Activated T-cell treated with anti-CD3 and anti-CD28 coated beads for 1 hour (primary cell): ENCODE results near the gene FBXW11.
A peak's percentile ranks its signal among the peaks of the same experiment; 100 is the strongest.

Source experiments
- DNase-seq: peaks from one replicate; pipeline ENCODE4 v3.0.0-alpha.2; 2020; ENCODE audit warnings: low read depth

The FBXW11 gene

DNA sequence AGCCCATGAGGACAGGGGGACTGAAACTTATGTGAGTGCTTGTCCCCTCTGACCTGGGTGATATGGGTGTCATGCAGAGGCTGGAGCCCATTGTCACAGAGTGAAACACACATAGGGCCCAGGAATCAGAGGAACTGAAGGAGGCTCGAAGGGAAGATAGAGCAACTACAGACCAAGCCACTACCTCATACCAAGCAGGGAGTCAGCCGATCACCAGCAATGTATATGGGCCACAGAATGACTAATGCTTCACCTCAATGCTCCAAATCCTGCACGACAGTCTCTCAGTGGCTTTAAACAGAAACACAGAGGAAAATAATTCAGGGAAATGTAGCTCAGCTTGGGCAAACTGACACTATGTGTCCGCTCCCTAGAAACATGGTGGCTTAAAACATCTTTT lies 8.9 kb upstream of the FBXW11 start:
- DNase-seq = no peak

DNA sequence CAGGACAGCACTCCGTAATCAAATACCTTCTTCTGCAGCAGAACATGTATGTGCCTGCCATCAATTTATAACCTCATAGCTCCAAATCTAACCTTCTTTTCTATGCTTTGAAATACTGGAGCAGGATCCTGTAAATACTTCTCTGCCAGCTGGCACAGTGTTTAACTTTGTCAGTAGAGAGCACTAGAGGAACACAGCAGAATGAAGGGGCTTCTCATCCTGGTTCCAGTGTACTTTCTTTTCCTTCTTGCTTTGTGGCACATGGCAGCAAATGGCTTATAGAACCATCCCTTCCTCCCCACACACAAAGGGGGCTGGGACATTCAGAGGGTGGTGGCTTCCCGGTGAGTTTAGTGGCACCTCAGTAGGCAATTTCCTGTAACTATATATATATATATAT lies 3.8 kb upstream of the FBXW11 start:
- DNase-seq = no peak

DNA sequence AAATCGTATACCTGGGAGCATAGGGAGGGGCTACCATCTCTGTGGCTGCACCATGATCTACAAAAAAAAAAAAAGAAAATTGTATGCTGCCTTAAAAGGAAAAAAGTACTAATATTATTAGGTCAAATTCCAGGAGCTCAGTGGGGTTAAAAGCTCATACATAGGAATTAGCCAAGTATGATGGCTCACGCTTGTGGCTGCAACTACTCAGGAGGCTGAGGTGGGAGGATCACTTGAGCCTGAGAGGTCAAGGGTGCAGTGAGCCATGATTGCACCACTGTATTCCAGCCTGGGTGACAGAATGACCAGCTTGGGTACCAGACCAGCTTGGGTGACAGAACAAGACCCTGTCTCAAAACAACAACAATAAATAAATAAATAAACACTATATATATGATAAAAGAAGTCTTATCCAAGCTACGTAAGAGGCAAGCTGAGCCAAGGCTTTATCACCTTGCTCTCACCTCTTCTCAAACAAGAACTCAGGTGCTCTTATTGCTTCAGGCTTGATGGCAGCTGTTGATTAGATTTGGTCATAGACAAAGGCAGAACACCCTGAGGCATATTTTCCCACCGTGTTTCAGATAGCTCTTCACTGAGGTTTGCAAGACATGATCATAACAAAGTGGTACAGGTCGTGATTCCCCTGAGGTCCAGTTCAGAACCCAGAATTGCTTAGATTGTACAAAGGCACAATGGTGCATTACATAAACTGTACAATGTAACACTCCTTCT lies 3.3 kb upstream of the FBXW11 start:
- no peak for DNase-seq

DNA sequence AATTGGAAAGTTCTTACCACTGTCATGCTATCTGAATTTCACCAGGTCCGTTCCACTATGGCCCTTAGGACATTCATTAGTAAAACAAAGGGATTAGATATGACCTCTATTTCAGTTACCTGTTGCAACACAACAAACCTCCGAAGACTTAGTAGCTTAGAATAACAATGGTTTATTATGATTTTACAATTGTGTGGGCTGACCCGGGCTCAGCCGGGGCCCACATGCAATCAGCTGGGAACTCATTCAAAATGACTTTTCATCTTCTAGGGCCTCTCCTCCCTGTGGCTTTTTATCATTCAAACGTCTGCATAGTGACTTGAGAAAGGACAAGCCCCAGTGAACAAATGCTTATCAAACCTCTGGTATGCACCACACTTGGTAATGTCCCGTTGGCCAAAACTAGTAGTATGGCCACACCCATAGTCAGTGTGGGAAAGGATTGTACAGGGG lies 2.3 kb upstream of the FBXW11 start:
- DNase-seq = no peak

DNA sequence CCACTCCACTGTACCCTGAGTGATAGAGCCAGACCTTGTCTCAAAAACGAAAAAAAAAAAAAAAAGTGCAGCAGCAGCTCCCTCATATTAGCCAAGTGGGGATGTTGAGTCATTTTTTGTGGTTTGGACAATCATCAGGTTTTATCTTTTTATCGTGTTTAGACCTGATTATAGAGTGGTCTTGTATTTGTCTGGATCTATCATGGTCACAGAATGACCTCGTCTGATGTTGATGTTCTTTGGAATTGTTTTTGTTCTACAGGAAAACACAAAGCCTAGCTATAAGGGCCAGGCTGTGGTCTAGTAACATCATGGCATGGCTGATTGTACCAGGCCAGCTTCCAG lies 1.6 kb upstream of the FBXW11 start:
- DNase-seq = no peak

DNA sequence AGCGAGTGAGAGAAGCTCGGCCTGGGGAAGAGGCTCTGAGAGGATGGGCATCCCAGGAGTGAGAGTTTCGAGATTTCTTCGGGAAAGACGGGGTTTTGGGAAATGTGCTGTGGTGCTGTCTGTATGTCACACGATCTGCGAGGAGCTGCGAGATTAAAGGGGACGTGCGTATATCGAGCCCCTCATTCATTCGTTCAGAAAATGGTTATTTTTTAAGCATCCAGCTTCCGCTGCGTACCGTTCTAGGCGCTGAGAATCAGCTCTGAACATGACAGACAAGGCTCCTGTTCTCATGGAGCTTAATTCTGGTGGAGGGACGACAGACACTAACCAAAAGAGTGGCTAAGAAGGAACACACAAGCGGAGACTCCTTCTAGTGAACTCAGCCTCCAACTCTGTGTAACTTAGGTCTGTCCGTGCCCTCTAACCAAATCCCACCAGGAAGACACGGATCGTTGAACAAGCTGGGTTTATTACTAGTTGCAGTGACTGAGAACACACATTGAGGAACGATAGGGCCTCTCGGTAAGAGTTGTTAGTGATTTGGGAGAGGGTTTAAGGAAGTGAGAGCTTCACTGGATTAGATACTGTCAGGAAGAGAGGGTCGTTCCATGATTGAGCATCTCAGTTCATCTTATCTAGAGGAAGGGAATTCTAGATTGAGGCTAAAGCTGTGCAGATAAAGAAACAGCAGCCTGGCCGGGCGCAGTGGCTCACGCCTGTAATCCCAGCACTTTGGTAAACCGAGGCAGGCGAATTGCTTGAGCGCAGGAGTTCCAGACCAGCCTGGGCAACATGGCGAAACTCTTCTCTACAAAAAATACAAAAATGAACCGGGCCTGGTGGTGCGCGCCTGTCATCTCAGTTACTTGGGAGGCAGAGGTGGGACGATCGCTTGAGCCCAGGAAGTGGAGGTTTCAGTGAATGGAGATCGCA lies 1.0 kb upstream of the FBXW11 start:
- no peak for DNase-seq

DNA sequence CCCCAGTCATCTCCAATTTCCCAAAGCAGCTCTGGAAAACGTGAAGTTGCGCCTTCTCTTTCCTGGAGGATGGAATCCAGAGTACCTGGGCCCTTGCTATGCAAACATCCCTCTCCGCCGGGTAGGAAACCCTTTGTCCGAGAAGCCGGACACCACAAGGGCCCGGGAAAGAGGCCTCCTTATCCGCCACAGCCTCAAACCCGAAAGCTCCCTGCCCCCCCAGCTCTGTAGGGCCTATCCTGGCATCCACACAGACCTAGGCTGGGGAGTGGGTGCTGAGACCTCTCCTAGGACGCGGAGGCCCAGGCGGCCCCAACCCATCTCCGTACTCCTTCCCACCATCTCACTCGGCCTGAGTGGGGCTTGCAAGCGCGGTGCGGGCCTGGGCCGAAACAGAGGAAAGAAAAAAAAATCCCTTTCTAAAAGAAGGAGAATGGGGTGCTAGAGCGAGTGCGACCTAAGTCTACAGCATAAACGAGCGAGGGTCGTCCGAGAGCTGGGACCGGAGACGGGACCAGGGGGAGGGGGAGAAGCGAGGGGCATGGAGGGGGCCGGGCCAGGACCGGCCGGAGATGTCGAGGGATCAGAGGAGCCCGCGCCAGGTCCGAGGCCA lies 624 bp downstream of the FBXW11 start:
- peak; percentile 16 for DNase-seq

DNA sequence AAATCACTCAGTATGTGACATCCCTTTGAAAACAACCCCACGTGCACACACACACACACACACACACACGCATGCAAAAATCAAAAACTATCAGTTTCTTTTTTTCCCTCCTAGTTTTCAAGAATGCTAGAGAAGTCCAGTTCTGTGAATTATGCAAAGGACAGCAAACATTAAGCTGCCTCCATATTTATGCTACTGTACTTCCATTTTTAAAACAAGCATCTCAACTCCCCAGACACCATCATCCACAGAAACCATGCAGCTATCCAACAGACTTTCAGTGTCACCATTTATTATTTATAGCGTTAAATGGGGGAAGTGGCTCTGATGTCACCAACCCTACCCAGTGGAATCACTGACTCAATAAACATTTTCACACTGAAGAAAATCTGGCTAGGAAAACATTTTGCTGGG lies 1.6 kb downstream of the FBXW11 start:
- DNase-seq = no peak

DNA sequence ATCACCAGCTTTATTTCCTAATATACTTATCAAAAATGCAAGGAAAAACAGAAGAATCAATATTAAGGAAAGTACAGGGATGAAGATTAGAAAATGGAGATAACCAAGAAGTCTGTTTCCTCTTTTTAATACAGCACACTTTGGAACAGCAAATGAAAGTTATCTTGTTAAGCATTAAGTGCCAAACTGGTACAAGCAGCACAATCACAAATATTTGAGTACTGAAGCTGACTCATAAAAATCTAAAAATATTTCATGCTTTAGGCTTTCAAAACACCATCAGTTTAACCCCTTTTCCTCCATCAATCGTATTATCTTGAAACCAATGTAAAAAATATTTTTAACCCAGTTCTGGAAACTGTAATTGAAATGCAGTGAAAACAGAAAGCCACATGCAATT lies 2.7 kb downstream of the FBXW11 start:
- no peak for DNase-seq

DNA sequence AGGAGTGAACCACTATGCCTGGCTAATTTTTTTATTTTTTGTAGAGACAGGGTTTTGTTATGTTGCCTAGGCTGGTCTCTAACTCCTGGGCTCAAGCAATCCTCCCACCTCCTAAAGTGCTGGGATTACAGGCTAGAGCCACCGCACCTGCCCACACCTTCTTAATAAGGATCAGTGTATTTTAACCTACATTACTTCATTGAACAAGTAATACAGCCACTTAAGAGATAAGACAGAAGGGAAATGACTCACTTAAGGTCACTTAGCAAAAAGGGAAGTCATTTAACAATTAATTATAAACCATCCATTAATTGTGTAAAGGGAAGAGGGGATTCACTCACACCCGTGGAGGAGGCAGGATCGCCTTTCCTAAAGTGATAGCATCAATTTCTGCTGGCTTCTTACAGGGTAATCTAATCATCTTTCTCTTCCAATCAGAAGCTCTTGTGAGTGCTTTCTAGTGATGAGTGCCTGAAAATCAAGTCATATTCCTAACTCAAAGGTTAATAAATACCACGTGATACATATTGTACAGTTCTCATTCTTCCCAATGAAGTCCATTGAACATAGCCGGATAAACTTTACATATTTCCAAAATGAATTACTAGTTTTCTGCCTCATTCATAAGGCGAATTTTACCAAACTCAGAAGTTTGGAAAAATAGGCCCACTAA lies 3.5 kb downstream of the FBXW11 start:
- DNase-seq = no peak

DNA sequence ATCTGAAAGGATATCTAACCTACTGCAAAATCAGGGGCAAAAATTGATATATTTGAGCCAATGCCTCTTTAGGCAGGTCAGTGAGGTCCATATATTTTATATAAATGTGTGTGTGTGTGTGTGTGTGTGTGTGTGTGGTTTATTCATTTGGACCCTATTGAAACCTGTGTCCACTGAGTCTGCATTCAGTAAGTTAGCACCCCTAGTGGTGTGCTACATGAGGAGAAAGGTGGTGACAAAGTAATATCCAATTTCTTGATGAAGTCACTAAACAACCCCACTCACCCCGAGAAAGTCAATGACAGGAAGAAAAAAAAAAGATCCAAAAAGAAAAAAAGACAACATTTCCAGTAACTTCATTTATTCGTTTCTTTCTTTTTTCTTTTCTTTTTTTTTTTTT lies 4.1 kb downstream of the FBXW11 start:
- DNase-seq = no peak

DNA sequence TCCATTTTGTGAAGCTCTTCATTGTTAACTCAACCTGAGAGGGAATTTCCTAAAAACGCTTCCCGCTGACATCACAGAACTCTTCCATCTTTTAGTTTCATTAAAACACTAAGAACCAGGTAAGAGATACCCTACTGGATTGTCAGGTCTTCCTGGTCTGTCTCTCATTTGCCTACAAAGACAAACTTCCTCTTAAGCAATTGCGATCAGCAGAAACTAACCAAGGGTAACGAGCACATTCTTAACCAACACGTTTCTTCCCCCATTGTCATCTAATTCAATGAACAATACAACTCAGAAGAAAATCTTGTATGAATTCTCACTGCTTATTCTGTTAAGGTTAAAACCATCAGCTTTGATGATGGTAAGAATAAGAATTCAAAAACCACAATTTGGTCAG lies 6.6 kb downstream of the FBXW11 start:
- no peak for DNase-seq

DNA sequence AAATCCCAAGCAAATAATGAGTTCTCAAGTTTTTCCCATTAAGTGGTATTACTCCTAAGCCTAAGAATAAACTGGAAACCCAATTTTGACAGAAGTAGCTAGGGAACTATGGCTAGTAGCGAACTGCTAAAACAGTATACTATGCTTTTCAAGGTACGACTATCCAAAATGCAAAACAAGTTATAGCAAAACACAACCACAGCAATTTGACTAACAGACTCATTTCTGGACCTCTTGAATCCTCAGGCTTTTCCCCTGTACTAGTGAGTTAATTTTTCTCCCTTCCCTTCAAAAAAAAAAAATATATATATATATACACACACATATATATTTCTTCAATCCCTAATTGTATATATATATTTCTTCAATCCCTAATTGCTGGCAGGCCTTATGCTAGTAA lies 7.3 kb downstream of the FBXW11 start:
- DNase-seq = no peak

DNA sequence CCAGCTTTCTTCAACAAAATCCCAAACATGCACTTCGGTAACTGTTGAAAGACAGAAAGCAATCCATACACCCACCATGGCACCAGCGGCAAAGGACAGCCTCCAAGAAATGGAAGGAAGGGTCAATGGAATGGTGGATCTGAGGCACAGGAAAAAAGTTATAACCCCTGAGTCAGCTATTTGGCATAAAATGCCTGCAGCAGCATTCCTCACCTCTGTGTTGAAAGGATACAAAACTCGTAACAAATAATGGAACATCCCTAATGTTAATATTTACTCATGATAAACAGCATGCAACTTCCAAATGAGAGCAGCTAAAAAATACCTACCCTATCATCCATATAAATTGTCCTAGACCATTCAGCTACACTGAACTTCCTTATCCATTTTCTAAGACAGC lies 9.4 kb downstream of the FBXW11 start:
- DNase-seq = no peak

DNA sequence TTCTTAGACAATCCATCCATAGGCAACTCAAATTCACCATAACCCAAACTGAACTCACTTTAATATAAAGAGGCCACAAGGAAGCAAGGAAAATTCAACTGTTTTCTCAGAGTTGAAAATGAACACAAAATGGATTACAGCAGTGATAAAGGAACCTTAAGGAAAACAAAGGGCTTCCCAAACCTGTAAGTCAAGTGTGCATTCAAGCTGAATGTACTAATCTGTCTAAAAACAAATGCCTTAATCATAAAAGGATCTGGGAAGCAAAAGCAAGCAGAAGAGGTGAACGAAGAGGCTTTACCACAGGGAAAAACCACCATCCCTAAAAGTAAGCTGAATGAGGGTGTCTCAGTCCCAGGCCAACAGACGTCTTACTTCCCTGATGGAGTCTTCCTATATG lies 13.6 kb downstream of the FBXW11 start:
- DNase-seq = no peak

DNA sequence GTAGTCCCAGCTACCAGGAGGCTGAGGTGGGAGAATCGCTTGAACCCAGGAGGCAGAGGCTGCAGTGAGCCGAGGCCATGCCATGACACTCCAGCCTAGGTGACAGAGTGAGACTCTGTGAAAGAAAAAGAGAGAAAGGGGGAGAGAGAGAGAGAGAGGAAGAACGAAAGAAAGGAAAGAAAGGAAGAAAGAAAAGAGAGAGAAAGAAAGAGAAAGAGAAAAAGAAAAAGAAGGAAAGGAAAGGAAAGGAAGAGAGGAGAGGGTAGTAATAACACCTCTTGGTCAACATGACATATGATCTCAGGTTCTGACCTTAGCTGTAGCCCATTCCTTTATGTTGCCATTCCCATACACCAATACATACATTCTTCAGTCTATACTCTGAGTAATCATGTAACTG lies 14.1 kb downstream of the FBXW11 start:
- no peak for DNase-seq

DNA sequence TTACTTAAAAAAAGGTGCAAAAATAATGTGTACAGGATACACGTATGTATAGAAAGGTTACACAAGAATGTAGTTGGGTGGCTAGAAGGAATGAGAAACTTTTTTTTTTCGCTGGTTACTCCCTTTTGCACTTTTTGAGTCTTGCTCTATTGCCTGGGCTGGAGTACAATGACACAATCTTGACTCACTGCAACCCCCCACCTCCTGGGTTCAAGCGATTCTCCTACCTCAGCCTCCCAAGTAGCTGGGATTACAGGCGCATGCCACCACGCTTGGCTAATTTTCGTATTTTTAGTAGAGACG lies 15.8 kb downstream of the FBXW11 start:
- no peak for DNase-seq

DNA sequence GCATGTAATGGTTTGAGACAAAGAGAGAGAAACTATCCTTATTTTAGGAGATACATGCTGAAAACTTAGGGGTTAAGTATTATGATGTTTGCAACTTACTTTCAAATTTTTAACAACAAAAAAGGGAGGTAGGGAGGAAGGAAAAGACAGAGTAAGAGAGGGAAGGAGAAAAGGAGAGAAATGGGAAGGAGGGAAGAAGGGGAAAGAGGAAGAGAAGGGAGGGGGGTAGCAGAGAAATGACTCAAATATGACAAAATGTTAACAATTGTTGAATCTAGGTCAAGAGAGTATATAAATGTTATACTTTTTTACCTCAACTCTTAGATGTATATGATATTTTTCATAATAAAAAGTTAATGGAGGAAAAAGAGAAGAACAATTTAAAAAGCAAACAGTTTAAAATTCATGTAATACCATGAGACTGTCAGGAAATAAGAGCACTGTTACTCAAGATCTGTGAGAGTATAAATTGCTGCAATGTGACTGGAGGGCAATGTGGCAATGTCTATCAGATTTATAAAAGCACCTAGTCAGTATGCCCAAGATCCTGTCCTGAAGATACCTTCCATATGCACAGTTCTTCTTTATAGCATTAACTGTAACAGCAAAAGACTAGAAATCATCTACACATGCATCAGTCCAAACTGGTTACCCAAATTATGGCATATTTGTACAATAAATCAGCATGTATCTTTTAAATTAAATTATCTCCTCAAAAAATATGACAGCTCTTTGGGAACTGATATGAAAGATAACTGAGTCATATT lies 16.3 kb downstream of the FBXW11 start:
- no peak for DNase-seq

DNA sequence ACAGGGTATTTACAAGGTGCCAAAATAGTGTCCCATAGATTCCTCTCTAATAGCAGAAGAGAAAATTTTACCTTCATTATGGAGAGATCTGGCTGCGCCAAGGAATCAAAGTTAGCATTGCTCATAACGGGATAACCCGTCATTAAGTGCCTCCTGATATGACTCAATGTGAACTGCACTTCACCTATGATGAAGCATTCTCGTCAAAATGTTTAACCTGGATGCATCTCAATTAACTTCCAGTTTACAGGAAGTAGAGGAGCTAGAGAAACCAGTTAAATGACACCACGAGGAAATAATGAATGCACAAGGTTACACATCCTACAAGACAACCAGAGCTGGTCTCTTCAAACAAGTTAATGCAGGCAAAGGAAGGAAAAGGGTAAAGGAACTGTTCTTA lies 17.2 kb downstream of the FBXW11 start:
- no peak for DNase-seq

DNA sequence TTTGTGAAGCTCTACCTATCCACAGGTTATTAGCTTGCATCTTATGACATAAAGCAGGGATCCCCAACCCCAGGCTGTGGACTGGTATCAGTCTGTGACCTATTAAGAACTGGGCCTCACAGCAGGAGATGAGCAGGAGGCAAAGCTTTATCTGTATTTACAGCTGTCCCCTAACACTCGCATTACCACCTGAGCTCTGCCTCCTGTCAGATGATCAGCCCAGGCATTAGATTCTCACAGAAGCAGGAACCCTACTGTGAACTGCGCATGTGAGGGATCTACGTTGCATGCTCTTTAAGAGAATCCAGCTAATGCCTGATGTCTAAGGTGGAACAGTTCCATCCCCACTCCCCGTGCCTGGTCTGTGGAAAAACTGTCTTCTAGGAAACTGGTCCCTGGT lies 19.7 kb downstream of the FBXW11 start:
- DNase-seq = no peak

DNA sequence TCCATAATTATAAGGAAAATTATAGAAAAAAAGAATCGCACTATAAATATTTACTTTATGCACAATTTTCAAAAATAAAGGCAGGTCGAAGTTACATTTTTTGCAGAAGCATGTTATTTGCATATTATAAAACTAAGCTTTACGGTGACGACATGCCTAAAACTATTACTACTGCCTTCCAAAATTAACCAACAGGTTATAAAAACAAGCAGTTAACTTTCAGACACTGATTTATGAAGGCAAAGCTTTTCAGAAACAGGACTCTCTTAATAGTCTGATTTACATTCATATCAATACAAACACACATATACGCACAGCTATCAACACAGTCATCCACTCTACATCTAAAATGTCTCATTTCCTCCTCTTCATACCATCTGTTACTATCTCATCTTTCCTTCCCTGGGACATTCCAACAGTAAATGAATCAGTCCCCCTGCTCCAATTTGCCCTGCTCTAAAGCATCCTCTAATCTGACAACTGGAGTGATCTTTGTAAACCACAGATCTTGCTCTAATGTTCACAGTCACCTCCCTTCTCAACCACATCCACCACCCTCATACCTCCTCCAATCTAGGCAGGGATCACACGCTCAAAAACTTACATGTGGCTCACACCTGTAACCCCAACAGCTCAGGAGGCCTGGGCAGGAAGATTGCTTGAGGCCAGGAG lies 21.6 kb downstream of the FBXW11 start:
- DNase-seq = no peak
